HEK293T (cell line): ENCODE results near the gene ADGRB3.

Source experiments
- ARNT ChIP-seq: fragments of 450-650 bp; IDR thresholded peaks from 2 replicates; pipeline ENCODE4 v1.6.1; 2017; ENCODE audit warnings: mild to moderate bottlenecking
- FOXK2 ChIP-seq: fragments of 450-650 bp; IDR thresholded peaks from 2 replicates; pipeline ENCODE4 v1.6.1; 2016; ENCODE audit warnings: mild to moderate bottlenecking
- FOXM1 ChIP-seq: fragments of 450-650 bp; IDR thresholded peaks from 2 replicates; pipeline ENCODE4 v1.6.1; 2017; ENCODE audit warnings: mild to moderate bottlenecking, borderline replicate concordance
- HDGF ChIP-seq: fragments of 450-650 bp; IDR thresholded peaks from 2 replicates; pipeline ENCODE4 v1.6.1; 2017; ENCODE audit warnings: antibody characterized with exemption, borderline replicate concordance
- L3MBTL2 ChIP-seq: fragments of 450-650 bp; conservative IDR thresholded peaks from 2 replicates; pipeline ENCODE4 v1.6.1; 2016; ENCODE audit warnings: mild to moderate bottlenecking
- NFRKB ChIP-seq: fragments of 450-650 bp; IDR thresholded peaks from 2 replicates; pipeline ENCODE4 v1.6.1; 2016; ENCODE audit warnings: mild to moderate bottlenecking, moderate library complexity
- SP1 ChIP-seq: fragments of 450-650 bp; IDR thresholded peaks from 2 replicates; pipeline ENCODE4 v1.6.1; 2017
- SUZ12 ChIP-seq: fragments of 450-650 bp; IDR thresholded peaks from 2 replicates; pipeline ENCODE4 v1.6.1; 2016; ENCODE audit warnings: mild to moderate bottlenecking
- TARDBP ChIP-seq: fragments of 450-650 bp; IDR thresholded peaks from 2 replicates; pipeline ENCODE4 v1.6.1; 2016
- ZNF384 ChIP-seq: fragments of 450-650 bp; IDR thresholded peaks from 2 replicates; pipeline ENCODE4 v1.6.1; 2016

GRCh38 chr6:68756454-68757375, 121.6 kb downstream of the ADGRB3 start:
- TF ChIP-seq SUZ12 (no peak), ZNF384 (no peak), FOXM1 (no peak), TARDBP (no peak), NFRKB (no peak), ARNT (no peak), FOXK2 (no peak), SP1 (no peak), L3MBTL2 (no peak), HDGF (no peak)
